OCI-LY1 (cell line): ENCODE data around the gene ITPK1.

Experiments used
- CTCF ChIP-seq: fragments of 200-600 bp; sonication (generic), shearing (Covaris generic); IDR thresholded peaks from 2 replicates; pipeline ENCODE4 v1.5.1; 2017; ENCODE audit warnings: mild to moderate bottlenecking, antibody characterized with exemption, low read length, moderate library complexity, mixed read lengths
- EZH2 ChIP-seq: fragments of 200-600 bp; sonication (generic), shearing (Covaris generic); IDR thresholded peaks from 2 replicates; pipeline ENCODE4 v1.8.0; 2017; ENCODE audit warnings: borderline replicate concordance, mixed run types, mild to moderate bottlenecking, antibody characterized with exemption, low read length, moderate library complexity, mixed read lengths

GRCh38 chr14:93136009-93136408 lies 20.3 kb upstream of the ITPK1 start:
- no peak for TF ChIP-seq CTCF
- no peak for TF ChIP-seq EZH2
